Activated effector memory CD4-positive, alpha-beta T cell treated with Interleukin-2 at 50 U/mL for 16 hours (primary cell): Measurements from ENCODE around the gene MMP28.

Source experiments
- DNase-seq: peaks from one replicate; pipeline ENCODE4 v3.0.0-alpha.2; 2020

Gene MMP28

DNA sequence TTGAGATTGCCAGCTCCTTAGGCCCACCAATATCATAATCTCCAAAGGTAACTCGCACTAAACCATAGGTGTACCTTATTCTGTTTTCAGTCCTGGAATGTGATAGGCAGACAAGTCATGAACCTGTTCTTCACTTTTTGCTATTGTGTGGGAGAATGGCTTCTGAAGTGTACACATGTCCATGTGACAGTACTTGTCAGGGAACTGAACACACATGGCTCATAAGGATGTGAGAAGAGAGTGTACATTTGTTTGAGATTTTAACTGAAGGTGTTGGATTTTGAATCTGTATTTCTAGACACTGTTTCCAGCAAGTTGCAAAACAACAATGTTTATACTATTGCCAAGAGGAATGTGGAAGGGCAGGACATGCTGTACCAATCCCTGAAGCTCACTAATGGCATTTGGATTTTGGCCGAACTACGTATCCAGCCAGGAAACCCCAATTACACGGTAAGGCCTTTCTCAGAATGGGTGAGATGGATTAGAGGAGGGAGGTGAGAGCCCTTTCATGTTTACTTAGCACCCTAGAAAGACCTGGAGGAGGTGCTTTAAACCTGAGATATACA lies 78.5 kb downstream of the MMP28 start:
- no peak for DNase-seq

DNA sequence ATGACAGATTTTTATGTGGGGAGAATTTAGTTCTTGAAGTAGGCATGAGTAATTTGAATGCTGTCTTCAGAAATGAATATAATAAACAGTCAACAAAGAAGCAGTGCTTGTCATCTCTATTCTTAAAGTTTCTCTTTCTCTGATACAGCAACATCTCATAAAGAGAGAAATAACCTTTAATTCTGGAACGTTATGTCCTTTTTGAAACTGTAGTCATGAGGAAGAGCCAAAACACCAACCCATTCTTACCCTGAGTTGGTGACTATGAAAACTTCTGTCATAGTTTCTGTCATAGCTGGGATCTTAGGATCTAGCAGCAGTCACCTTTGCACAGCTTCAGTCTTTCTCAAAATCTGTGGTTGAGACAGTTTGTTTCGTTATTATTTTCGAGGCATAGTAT lies 79.3 kb downstream of the MMP28 start:
- no peak for DNase-seq
